AG04450 (cell line): ENCODE results near the gene TTC34. TPM values are rescaled to one million over a fixed set of nuclear protein-coding genes. Genes with fewer than 3 reads are reported as not detected.

Experiments used
- CTCF ChIA-PET: fragments of 300-600, 350-600 bp; formaldehyde crosslinking; extraction: SDS; loops from one replicate; lab custom pipeline; 2022; ENCODE audit warnings: antibody characterized with exemption, inconsistent platforms; lab: Charles Lee
- POLR2A ChIA-PET: fragments of 350-600 bp; formaldehyde crosslinking; extraction: SDS; loops from one replicate; lab custom pipeline; 2021; ENCODE audit warnings: antibody characterized with exemption, inconsistent platforms; lab: Yijun Ruan, JAX
- DNase-seq: peaks from one replicate; pipeline ENCODE4 v3.0.0-alpha.2; 2011; ENCODE audit warnings: low read depth, low spot score
- H3K27ac ChIP-seq: one replicate; pipeline ENCODE4 v1.5.1; 2012; ENCODE audit warnings: low read depth, low read length, control low read depth
- H3K27me3 ChIP-seq: one replicate; pipeline ENCODE4 v1.6.0; 2012; ENCODE audit warnings: low read length; ENCODE audit not compliant: control insufficient read depth, insufficient read depth
- H3K4me3 ChIP-seq: 2 replicates; pipeline ENCODE4 v1.5.1; 2011; ENCODE audit warnings: mild to moderate bottlenecking, low read depth, low read length, control low read depth
- H3K9me3 ChIP-seq: 2 replicates; pipeline ENCODE4 v1.5.1; 2012; ENCODE audit warnings: low read length; ENCODE audit not compliant: control insufficient read depth, insufficient read depth
- polyA plus RNA-seq: library from polyadenylated mRNA; depleted of rRNA; stranded (reverse); fragments of >200 nt; gene quantifications from 2 replicates; pipeline ENCODE4 v1.2.3, GENCODE V29; 2011
- TF ChIP-seq, protein P1 (sequence below): IDR thresholded peaks from 2 replicates; pipeline ENCODE4 v1.5.1; 2011; ENCODE audit warnings: low read depth, low read length, control low read depth, inconsistent platforms

Gene TTC34
- polyA plus RNA-seq, 1 experiment, result 0.06 TPM

DNA sequence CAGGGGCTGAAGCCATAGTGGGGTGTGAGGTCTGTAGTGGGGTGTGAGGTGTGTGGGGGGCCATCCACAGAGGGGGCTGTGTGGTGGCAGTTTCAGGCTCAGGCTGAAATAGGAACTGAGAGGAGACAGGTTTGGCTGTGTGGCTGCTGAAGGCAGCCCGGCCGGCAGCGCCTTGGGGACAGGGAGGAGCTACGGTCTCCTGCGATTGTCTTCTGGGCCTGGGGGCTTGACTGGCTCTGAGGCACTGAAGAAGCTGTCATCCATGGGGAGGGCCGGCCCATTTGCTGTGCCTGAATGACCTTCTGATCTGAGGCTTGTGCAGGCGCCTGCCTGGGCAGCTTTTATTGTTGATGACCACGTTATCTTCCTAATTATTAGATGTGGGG is 10.0 kb upstream of the TTC34 start:
- CTCF ChIA-PET, result no interaction called here
- POLR2A ChIA-PET, result no interaction called here

DNA sequence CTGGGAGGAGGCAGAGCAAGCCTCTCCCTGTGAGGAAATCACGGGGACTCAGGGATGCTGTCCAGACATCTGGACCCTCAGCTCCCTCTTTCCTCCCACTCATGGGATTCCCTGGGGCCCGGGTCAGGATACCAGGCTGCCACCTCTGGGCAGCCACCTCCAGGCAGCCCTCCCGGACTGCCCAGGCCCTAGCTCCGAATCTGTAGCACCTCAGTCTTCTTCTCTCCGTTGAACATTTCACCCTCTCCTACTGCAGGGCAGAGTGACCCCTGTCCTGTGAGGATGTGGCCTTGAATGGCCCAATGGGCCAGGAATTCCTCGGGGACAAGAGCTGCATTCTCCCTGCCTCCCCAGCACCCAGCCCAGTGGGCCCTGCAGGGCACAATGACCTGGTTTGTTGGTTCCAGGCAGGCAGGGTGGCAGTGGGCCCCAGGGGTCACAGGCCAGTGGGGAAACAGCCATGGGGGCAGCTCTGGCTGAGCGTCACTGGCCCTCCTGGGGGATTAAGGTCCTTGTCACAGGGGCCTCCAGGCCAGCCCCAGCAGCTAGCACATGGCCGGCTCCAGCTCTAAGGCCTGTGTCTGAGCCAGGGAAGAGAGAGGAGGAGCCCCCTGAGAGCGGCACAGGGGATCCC is 9.5 kb upstream of the TTC34 start:
- POLR2A ChIA-PET, result no interaction called here
- CTCF ChIA-PET, result no interaction called here
- Histone ChIP-seq H3K27ac (no peak overlapping the region), H3K4me3 (no peak overlapping the region), H3K9me3 (peaks cover 95% of the 10 kb centered on the region), H3K27me3 (no peaks in the 10 kb centered on the region)
- DNase-seq, result no peak
- TF ChIP-seq, protein P1, sequence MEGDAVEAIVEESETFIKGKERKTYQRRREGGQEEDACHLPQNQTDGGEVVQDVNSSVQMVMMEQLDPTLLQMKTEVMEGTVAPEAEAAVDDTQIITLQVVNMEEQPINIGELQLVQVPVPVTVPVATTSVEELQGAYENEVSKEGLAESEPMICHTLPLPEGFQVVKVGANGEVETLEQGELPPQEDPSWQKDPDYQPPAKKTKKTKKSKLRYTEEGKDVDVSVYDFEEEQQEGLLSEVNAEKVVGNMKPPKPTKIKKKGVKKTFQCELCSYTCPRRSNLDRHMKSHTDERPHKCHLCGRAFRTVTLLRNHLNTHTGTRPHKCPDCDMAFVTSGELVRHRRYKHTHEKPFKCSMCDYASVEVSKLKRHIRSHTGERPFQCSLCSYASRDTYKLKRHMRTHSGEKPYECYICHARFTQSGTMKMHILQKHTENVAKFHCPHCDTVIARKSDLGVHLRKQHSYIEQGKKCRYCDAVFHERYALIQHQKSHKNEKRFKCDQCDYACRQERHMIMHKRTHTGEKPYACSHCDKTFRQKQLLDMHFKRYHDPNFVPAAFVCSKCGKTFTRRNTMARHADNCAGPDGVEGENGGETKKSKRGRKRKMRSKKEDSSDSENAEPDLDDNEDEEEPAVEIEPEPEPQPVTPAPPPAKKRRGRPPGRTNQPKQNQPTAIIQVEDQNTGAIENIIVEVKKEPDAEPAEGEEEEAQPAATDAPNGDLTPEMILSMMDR, result no peak

More for the DNA sequence above, 10.0 kb upstream of the TTC34 start:
- H3K9me3 ChIP-seq, result peaks cover 95% of the 10 kb centered on the region
- H3K27me3 ChIP-seq, result no peaks in the 10 kb centered on the region
- no peak overlapping the region for H3K4me3 ChIP-seq
- DNase-seq, result no peak
- TF ChIP-seq, protein P1, result no peak
- H3K27ac ChIP-seq, result no peak overlapping the region

DNA sequence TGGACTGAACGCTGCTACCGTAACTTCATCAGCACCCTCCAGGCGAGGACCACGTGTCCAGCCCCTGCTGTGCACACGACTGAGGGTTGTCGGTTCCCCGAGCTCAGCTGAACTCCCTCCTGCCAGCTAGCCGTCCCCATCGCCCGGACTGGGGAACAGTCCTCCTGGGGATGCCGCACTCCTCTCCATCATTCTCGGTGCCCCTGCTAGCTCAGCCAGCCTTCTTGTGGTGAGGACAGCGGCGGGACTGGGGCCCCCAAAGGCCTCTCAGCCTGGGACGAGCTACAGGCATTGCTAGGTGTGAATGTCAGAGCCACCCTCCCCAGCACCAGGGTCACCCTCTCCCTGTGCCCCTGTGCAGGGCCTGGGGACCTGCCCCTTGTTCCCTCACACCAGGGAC is 8.8 kb upstream of the TTC34 start:
- H3K4me3 ChIP-seq, result no peak overlapping the region
- no peaks in the 10 kb centered on the region for H3K27me3 ChIP-seq
- H3K9me3 ChIP-seq, result peaks cover 97% of the 10 kb centered on the region
- TF ChIP-seq, protein P1, result no peak
- no peak for DNase-seq
- POLR2A ChIA-PET, result no interaction called here
- CTCF ChIA-PET, result no interaction called here
- no peak overlapping the region for H3K27ac ChIP-seq

DNA sequence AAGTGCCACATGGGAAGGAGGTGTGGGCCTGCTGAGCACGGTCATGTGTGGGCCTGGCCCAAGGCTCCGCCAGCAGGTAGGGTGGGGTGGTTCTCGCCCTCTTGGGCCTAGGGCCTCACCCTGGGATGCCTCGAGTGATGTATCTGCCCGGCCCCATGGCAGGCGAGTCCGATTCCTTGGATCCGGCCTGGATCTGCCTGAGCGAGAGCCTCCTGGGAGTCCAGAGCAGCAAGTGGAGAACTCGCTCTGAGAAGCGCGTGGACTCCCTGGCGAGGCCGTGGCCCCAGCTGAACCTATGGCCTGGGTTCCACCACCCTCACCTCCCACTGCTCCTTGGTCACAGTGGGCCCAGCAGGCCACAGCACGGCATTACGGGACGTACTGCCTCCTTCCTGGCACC is 8.2 kb upstream of the TTC34 start:
- Histone ChIP-seq H3K27me3 (no peaks in the 10 kb centered on the region), H3K9me3 (peaks cover 97% of the 10 kb centered on the region), H3K4me3 (no peak overlapping the region), H3K27ac (no peak overlapping the region)
- CTCF ChIA-PET, result no interaction called here
- TF ChIP-seq, protein P1, result no peak
- POLR2A ChIA-PET, result no interaction called here
- no peak for DNase-seq

DNA sequence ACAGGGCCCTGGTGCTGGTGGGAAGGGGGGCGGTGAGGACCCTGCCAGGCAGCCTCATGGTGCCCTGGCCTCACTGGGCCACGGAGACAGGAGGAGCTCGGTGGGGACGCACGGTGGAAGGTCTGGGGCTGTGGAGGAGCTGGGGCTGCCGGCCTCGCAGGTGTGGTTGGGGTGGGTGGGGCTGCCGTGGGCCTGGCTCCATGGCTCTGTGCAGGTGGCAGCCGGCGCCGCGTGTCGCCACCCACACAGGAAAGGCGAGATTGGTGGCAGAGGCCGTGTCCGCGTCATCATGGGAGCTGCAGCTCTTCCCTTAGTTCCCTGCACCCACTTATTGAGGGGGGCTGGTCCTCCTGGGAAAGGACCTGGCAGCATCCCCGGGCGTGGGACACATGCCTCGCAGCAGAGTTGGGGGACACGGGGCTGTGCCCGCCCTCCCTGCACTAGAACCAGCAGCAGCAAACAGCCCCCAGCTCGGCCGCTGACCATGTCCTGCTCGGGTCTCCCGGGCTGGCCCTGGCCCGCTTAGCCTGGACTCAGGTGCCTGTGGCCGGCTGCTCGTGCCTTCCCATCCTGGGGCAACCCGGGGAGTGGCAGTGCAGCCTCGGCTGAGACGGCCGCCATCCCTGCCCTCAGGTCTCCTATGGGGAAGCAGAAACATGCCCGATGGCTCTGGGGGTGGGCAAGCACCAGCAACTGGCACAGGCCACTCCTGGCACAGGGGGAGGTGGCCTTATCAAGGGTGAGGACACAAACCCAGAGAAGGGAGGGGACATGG is 7.5 kb upstream of the TTC34 start:
- H3K27ac ChIP-seq, result no peak overlapping the region
- POLR2A ChIA-PET, result no interaction called here

More for the DNA sequence above, 7.5 kb upstream of the TTC34 start:
- TF ChIP-seq, protein P1, result no peak
- DNase-seq, result no peak
- Histone ChIP-seq H3K27me3 (no peaks in the 10 kb centered on the region), H3K4me3 (no peak overlapping the region), H3K9me3 (peaks cover 97% of the 10 kb centered on the region)
- CTCF ChIA-PET, result no interaction called here
